Hepatocyte (in vitro differentiated cells): ENCODE measurements around the gene HRH1. TPM values are rescaled to one million over a fixed set of nuclear protein-coding genes. Genes with fewer than 3 reads are reported as not detected.

Source experiments
- DNase-seq: peaks from one replicate; pipeline ENCODE4 v3.0.0-alpha.2; 2016; ENCODE audit warnings: low spot score
- H2AFZ ChIP-seq: fragments of 200-600 bp; sonication (generic); 2 replicates; pipeline ENCODE4 v1.6.0; 2016; ENCODE audit warnings: antibody characterized with exemption, mild to moderate bottlenecking
- H3K27ac ChIP-seq: fragments of 200-600 bp; sonication (generic); 2 replicates; pipeline ENCODE4 v1.5.1; 2016; ENCODE audit warnings: mild to moderate bottlenecking
- H3K27me3 ChIP-seq: fragments of 200-600 bp; sonication (generic); 2 replicates; pipeline ENCODE4 v1.6.1; 2016
- H3K36me3 ChIP-seq: fragments of 200-600 bp; sonication (generic); replicated peaks from 2 replicates; pipeline ENCODE4 v1.5.1; 2016; ENCODE audit warnings: low read depth; ENCODE audit not compliant: insufficient read depth
- H3K4me1 ChIP-seq: fragments of 200-600 bp; sonication (generic); 2 replicates; pipeline ENCODE4 v1.5.1; 2016; ENCODE audit warnings: mild to moderate bottlenecking, moderate library complexity; ENCODE audit not compliant: insufficient read depth
- H3K4me2 ChIP-seq: fragments of 200-600 bp; sonication (generic); 2 replicates; pipeline ENCODE4 v1.6.0; 2016
- H3K4me3 ChIP-seq: fragments of 200-600 bp; sonication (generic); 2 replicates; pipeline ENCODE4 v1.5.1; 2016; ENCODE audit warnings: mild to moderate bottlenecking
- H3K79me2 ChIP-seq: fragments of 200-600 bp; sonication (generic); 2 replicates; pipeline ENCODE4 v1.6.0; 2017; ENCODE audit warnings: mild to moderate bottlenecking
- H3K9me2 ChIP-seq: fragments of 200-600 bp; sonication (generic); replicated peaks from 2 replicates; pipeline ENCODE4 v1.6.0; 2017; ENCODE audit warnings: mild to moderate bottlenecking; ENCODE audit not compliant: insufficient read depth
- H3K9me3 ChIP-seq: fragments of 200-600 bp; sonication (generic); 2 replicates; pipeline ENCODE4 v1.5.1; 2016; ENCODE audit warnings: low read depth, mild to moderate bottlenecking
- H4K20me1 ChIP-seq: fragments of 200-600 bp; sonication (generic); 2 replicates; pipeline ENCODE4 v1.6.0; 2016; ENCODE audit warnings: mild to moderate bottlenecking; ENCODE audit not compliant: insufficient read depth, poor library complexity, severe bottlenecking
- CTCF ChIP-seq: fragments of 200-600 bp; sonication (generic); IDR thresholded peaks from 2 replicates; pipeline ENCODE4 v1.5.1; 2016; ENCODE audit warnings: antibody characterized with exemption, mild to moderate bottlenecking; ENCODE audit not compliant: poor library complexity
- EZH2 ChIP-seq: fragments of 200-600 bp; sonication (generic); IDR thresholded peaks from 2 replicates; pipeline ENCODE4 v1.6.1; 2016; ENCODE audit warnings: antibody characterized with exemption, mild to moderate bottlenecking, borderline replicate concordance
- EZH2phosphoT487 ChIP-seq: fragments of 200-600 bp; sonication (generic); IDR thresholded peaks from one replicate; pipeline ENCODE4 v1.6.1; 2018; ENCODE audit warnings: antibody characterized with exemption, mild to moderate bottlenecking, low read depth, moderate library complexity; ENCODE audit not compliant: unreplicated experiment, severe bottlenecking
- WGBS: methylation state at CpG from one replicate; pipeline ENCODE4 v1.1.6; 2016; ENCODE audit warnings: low lambda C conversion rate; ENCODE audit errors: missing lambda C conversion rate; 5-methylcytosine and 5-hydroxymethylcytosine counted together
- polyA plus RNA-seq: library from polyadenylated mRNA; unstranded; fragments of >200 nt; fragmentation: Nextera tagmentation; extraction: Ambion mirVana; gene quantifications from 2 replicates; pipeline ENCODE4 v1.2.1, GENCODE V29; 2016
- total RNA-seq: library from RNA; depleted of rRNA; stranded (reverse); fragments of >200 nt; gene quantifications from 2 replicates; pipeline ENCODE4 v1.2.3, GENCODE V29; 2014

Gene HRH1
- total and polyA plus RNA-seq, 2 experiments from 2014 or later, result 3.3 to 5.1 TPM

DNA sequence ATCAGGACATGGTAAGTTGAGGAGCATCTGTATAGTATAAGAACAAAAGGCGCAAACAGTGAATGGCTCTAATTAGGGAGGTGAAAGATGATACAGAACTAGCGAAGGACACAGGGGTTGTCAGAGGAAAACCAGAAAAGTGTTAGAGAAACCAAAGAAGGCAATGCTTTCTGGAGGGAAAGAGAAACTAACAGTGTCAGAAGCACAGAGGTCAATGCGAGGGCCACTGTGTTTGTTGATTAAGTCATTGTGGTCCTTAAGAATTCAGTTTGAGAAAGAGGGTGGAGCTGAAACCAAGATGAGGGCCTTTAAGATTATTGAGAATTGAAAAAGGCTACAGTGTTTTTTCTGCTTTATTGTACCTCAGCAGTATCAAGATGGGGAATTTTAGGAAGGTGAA lies 146.7 kb downstream of the HRH1 start:
- H3K4me1 ChIP-seq, result no peaks in the 10 kb centered on the region
- H3K4me2 ChIP-seq, result no peak overlapping the region
- WGBS, result 94% methylated on average over 2 of the region's 3 CpGs
- no peak for DNase-seq
- H4K20me1 ChIP-seq, result no peaks in the 10 kb centered on the region
- no peak overlapping the region for H3K4me3 ChIP-seq
- no peaks in the 10 kb centered on the region for H3K27me3 ChIP-seq
- no peak for TF ChIP-seq CTCF
- TF ChIP-seq EZH2phosphoT487, result no peak
- TF ChIP-seq EZH2, result no peak
- H3K9me2 ChIP-seq, result no peaks in the 10 kb centered on the region
- H2AFZ ChIP-seq, result no peak overlapping the region
- no peaks in the 10 kb centered on the region for H3K9me3 ChIP-seq
- H3K36me3 ChIP-seq, result no peaks in the 10 kb centered on the region
- no peak overlapping the region for H3K27ac ChIP-seq
- no peaks in the 10 kb centered on the region for H3K79me2 ChIP-seq

DNA sequence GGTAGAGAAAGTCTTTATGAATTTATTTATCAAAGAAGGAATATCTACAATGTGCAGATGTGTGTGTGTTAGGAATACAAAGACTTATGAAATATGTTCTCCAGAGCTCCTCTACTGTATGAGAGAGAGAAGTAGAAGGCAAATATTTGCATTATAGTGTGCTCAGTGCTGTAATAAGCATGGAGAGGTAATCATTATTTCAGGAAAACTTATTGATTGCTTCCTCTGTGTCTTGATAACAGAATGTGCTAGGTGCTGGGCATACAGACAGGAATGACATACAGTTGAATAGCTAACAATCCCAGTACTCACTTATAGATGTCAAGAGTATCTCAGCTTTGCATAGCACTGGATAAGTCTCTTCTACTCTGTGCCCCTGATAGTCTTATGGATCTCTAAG lies 148.2 kb downstream of the HRH1 start:
- H2AFZ ChIP-seq, result no peak overlapping the region
- no peaks in the 10 kb centered on the region for H4K20me1 ChIP-seq
- no peaks in the 10 kb centered on the region for H3K9me3 ChIP-seq
- no peaks in the 10 kb centered on the region for H3K27me3 ChIP-seq
- no peak overlapping the region for H3K4me3 ChIP-seq
- no peaks in the 10 kb centered on the region for H3K79me2 ChIP-seq
- TF ChIP-seq CTCF, result no peak
- TF ChIP-seq EZH2phosphoT487, result no peak
- no peak for TF ChIP-seq EZH2
- H3K4me2 ChIP-seq, result no peak overlapping the region
- no peaks in the 10 kb centered on the region for H3K36me3 ChIP-seq
- no peak overlapping the region for H3K27ac ChIP-seq
- no peaks in the 10 kb centered on the region for H3K9me2 ChIP-seq
- DNase-seq, result no peak
- H3K4me1 ChIP-seq, result no peaks in the 10 kb centered on the region

DNA sequence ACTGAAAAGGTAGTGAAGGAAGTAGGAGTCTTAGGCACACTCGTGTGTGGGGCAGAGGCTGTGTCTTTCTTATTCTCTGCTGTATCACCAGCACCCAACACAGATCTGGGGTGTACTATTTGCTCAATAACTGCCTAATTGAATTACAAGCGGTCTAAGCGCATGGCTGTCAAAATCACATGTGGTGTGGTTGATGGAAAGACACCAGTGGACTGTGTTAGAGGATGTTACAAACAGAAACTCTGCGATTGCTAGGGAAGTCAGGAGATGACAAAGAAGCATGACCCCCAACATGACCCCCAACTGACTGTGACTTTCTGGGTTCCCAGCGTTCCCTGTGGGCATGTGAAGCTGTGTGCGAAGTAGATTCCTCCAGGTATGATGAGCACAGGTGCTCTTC lies 149.9 kb downstream of the HRH1 start:
- no peak overlapping the region for H3K4me2 ChIP-seq
- H3K4me1 ChIP-seq, result no peaks in the 10 kb centered on the region
- no peaks in the 10 kb centered on the region for H3K27me3 ChIP-seq
- no peaks in the 10 kb centered on the region for H3K36me3 ChIP-seq
- no peaks in the 10 kb centered on the region for H3K9me2 ChIP-seq
- H4K20me1 ChIP-seq, result no peaks in the 10 kb centered on the region
- no peaks in the 10 kb centered on the region for H3K9me3 ChIP-seq
- no peak overlapping the region for H3K27ac ChIP-seq
- 99% methylated on average over 6 of the region's 6 CpGs for WGBS
- H3K79me2 ChIP-seq, result no peaks in the 10 kb centered on the region
- no peak overlapping the region for H3K4me3 ChIP-seq
- no peak for DNase-seq
- no peak for TF ChIP-seq EZH2phosphoT487
- TF ChIP-seq CTCF, result no peak
- no peak for TF ChIP-seq EZH2
- no peak overlapping the region for H2AFZ ChIP-seq

DNA sequence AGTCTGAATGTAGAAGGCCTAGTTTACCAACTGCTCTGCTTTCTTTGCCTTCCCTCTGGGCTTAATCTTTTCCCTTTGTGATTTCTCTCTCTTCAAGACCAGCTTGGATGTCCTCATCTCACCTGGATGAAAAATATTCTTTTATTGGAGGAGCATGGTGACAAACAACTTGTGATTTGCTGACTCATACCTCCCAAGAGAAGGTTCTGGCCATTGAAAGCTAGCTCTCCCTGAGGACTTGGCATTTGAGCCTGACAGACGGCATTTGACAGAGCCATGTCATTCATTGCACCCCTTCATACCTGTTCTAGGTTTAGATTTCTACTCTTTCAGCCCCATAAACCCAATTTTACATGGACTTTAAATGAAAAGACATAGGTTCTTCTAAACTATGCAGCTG lies 151.2 kb downstream of the HRH1 start:
- no peaks in the 10 kb centered on the region for H3K27me3 ChIP-seq
- H3K9me2 ChIP-seq, result no peaks in the 10 kb centered on the region
- no peak overlapping the region for H3K4me3 ChIP-seq
- H4K20me1 ChIP-seq, result no peaks in the 10 kb centered on the region
- H3K4me2 ChIP-seq, result no peak overlapping the region
- H3K4me1 ChIP-seq, result no peaks in the 10 kb centered on the region
- 83% methylated on average over 1 of the region's 1 CpG for WGBS
- no peaks in the 10 kb centered on the region for H3K9me3 ChIP-seq
- H3K36me3 ChIP-seq, result no peaks in the 10 kb centered on the region
- H2AFZ ChIP-seq, result no peak overlapping the region
- no peaks in the 10 kb centered on the region for H3K79me2 ChIP-seq
- TF ChIP-seq EZH2 (no peak), CTCF (no peak), EZH2phosphoT487 (no peak)
- H3K27ac ChIP-seq, result no peak overlapping the region
- no peak for DNase-seq
